ENCODE measurements around the gene RPL21.
"Not testable (repeated sequence)": the region's sequence is repeated elsewhere in the genome, so short reads cannot be mapped to it uniquely, and the experiment has no call there.

The RPL21 gene

GRCh38 chr13:27293873-27294515, 42.6 kb downstream of the RPL21 start:
- TF ChIP-seq, protein P1, sequence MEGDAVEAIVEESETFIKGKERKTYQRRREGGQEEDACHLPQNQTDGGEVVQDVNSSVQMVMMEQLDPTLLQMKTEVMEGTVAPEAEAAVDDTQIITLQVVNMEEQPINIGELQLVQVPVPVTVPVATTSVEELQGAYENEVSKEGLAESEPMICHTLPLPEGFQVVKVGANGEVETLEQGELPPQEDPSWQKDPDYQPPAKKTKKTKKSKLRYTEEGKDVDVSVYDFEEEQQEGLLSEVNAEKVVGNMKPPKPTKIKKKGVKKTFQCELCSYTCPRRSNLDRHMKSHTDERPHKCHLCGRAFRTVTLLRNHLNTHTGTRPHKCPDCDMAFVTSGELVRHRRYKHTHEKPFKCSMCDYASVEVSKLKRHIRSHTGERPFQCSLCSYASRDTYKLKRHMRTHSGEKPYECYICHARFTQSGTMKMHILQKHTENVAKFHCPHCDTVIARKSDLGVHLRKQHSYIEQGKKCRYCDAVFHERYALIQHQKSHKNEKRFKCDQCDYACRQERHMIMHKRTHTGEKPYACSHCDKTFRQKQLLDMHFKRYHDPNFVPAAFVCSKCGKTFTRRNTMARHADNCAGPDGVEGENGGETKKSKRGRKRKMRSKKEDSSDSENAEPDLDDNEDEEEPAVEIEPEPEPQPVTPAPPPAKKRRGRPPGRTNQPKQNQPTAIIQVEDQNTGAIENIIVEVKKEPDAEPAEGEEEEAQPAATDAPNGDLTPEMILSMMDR (IDR thresholded peaks at IDR 0.05; ENCODE audit: extremely low read depth, insufficient read depth, missing control alignments) = no peak
- in situ Hi-C loops (cut with MboI; ENCODE audit: low pct_unique_long_range_greater_than_20kb, low sequenced_read_pairs, unreplicated experiment) = no loop called here
- DNase-seq (ENCODE audit: low spot score) = no peak

GRCh38 chr13:27295096-27295495, 43.7 kb downstream of the RPL21 start:
- no peak for DNase-seq (ENCODE audit: low spot score)
- TF ChIP-seq, protein P1 (IDR thresholded peaks at IDR 0.05; ENCODE audit: extremely low read depth, insufficient read depth, missing control alignments) = no peak
- in situ Hi-C loops (cut with MboI; ENCODE audit: low pct_unique_long_range_greater_than_20kb, low sequenced_read_pairs, unreplicated experiment) = no loop called here

DNA sequence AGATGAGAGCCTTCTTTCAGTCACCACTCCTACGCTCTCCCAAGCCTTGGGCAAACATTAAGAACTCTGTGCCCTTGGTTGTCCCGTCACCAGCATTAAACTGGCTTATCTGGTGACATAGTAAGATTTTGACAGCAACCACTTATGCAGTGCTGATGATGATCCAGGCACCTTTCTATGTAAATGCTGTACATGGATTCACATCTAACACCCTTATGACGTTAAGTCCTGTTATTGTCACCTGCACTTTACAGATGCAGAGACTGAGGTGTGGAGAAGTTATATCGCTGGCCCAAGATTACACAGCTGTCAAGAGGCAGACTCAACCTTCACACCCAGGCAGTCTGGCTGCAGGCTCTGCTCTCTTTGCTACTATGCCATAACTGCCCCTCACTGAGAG, 44.3 kb downstream of the RPL21 start:
- in situ Hi-C loops (cut with MboI; ENCODE audit: low pct_unique_long_range_greater_than_20kb, low sequenced_read_pairs, unreplicated experiment) = no loop called here
- DNase-seq (ENCODE audit: low spot score) = no peak
- TF ChIP-seq, protein P1 (IDR thresholded peaks at IDR 0.05; ENCODE audit: extremely low read depth, insufficient read depth, missing control alignments) = no peak

DNA sequence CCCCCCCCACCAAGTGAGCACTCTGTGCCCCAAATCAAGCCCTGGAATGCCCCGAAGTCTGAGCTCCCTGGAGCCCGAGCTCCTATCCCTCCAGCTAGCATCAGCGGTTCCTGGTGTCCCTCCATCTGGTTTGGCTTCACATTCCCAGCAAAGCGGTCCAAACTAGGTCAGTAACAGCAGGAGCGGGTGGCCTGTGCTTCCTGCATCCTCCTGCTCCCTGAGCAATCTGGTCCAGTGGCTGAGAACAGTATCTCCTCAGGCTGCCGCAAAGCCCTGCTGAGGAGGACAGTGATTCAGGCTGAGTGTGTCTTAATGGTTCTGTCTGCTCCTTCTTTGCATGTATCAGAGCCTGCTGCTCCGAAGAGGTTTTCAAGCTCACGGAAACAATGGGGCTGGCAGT, 45.1 kb downstream of the RPL21 start:
- in situ Hi-C loops (cut with MboI; ENCODE audit: low pct_unique_long_range_greater_than_20kb, low sequenced_read_pairs, unreplicated experiment) = no loop called here
- TF ChIP-seq, protein P1 (IDR thresholded peaks at IDR 0.05; ENCODE audit: extremely low read depth, insufficient read depth, missing control alignments) = no peak
- DNase-seq (ENCODE audit: low spot score) = no peak

DNA sequence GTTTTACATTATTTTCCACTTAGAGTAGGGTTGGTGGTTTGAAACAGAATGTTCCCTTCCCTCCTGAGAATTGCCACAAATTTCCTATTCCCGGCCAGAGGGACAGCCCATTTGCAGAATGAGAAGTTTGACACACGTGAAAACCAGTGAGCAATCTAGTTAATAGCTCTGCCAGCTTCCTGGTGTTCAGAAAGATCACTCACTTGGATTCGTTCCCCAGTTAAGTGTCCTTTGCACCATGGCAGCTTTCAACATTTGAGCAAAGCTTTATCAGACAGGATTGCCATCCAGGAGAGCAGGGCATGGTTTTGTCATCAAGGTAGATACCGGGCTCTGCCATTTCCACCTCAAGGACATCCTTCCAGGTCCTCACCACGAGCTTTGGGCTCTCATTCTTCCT, 47.5 kb downstream of the RPL21 start:
- TF ChIP-seq, protein P1 (IDR thresholded peaks at IDR 0.05; ENCODE audit: extremely low read depth, insufficient read depth, missing control alignments) = no peak
- DNase-seq (ENCODE audit: low spot score) = no peak
- in situ Hi-C loops (cut with MboI; ENCODE audit: low pct_unique_long_range_greater_than_20kb, low sequenced_read_pairs, unreplicated experiment) = no loop called here

DNA sequence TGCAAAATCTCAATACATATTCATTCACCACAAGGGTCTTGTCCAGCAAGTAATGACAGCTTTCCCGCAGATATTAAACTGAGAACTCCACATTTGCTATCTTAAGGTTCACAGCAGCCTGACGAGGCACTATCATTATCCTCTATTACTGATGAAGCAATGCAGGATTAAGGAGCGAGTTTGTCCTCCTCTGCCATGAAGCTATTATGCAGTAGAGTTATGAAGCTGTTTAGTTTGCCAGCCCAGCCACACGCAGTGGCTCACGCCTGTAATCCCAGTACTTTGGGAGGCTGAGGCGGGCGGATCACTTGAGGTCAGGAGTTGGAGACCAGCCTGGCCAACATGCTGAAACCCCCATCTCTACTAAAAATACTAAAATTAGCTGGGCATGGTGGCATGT, 49.0 kb downstream of the RPL21 start:
- in situ Hi-C loops (cut with MboI; ENCODE audit: low pct_unique_long_range_greater_than_20kb, low sequenced_read_pairs, unreplicated experiment); DNase-seq (ENCODE audit: low spot score): not testable (repeated sequence)

- in situ Hi-C loops (cut with MboI; ENCODE audit: low pct_unique_long_range_greater_than_20kb, low sequenced_read_pairs, unreplicated experiment) = no loop called here
- no peak for DNase-seq (ENCODE audit: low spot score)
These were observed 49.7 kb downstream of the RPL21 start for GRCh38 chr13:27300941-27301586.

More at GRCh38 chr13:27300941-27301586, 49.7 kb downstream of the RPL21 start:
- TF ChIP-seq, protein P1 (IDR thresholded peaks at IDR 0.05; ENCODE audit: extremely low read depth, insufficient read depth, missing control alignments) = no peak
